SK-N-DZ (cell line): Measurements from ENCODE around the gene IL4R.
"Not testable (repeated sequence)": the region's sequence is repeated elsewhere in the genome, so short reads cannot be mapped to it uniquely, and the experiment has no call there.

Experiments
- DNase-seq: peaks from one replicate; pipeline ENCODE4 v3.0.0-alpha.2; 2015; ENCODE audit warnings: low spot score

The IL4R gene

DNA sequence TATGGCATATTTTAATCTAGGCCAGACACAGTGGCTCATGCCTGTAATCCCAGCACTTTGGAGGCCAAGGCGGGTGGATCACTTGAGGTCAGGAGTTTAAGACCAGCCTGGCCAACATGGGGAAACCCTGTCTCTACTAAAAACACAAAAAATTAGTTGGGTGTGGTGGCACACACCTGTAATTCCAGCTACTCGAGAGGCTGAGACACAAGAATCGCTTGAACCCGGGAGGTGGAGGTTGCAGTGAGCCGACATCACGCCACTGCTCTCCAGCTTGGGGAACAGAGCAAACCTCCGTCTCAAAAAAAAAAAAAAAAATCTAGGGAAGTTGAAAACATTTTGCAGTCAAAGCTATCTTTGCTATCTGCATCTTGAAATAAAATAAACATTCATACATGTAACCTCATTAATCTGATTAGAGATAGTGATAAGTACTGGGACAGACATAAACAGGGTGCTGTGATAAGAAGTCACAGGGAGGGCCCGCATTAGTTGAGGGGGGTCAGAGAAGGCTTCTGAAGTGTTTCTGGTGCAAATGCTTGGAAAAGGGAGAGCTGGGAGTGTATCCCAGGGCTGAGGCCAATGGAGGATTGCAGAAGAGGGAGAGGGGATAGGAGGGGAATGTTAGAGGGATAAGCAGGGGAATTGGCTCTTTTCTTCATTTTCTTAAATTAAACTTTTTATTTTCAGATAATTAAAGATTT, 15.8 kb downstream of the IL4R start:
- not testable (repeated sequence) for DNase-seq

DNA sequence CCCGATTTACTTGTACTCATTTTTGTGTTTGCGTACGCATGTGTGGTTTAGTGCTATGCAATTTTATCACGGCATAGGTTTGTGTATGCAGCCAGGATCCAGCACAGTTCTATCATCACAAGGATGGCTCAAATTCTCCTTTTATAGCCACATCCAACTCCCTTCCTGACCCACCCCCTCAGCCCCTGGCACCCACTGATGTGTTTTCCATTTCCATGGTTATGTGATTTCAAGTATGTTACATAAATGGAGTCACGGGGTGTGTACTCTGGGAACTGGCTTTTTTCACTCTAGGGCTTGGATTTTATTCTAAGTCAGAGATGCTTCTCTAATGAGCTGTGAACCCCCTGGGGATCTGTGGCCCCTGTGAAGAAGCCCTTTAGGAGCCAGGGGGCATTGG, 16.8 kb downstream of the IL4R start:
- DNase-seq = no peak

DNA sequence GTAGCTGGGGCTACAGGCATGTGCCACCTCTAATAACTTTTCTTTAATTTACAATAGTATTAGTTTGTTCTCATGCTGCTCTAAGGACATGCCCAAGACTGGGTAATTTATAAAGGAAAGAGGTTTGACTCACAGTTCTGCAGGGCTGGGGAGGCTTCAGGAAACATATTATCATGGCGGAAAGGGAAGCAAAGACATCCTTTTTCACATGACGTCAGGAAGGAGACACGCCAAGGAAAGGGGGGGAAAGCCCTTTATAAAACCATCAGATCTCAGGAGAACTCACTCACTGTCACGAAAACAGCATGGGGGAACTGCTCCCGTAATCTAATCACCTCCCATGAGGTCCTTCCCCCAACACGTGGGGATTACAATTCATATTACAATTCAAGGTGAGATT, 18.3 kb downstream of the IL4R start:
- no peak for DNase-seq

DNA sequence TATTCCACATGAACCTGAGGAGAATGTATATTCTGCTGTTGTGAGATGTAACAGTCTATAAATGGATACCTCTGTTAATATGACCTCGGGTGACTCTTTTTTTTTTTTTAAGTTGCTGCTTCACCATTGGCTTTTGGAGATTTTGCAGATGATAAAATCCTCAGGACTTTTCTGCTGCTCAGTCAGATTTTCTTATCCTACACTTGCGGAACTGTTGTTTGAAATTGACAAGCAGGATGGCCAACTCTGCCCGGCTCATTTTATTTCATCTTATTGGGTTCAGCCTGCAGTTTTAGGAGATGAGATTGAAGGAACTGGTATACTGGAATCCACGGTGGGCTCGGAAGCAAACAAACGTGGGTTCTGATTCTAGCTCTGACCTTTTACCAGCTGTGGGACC, 19.3 kb downstream of the IL4R start:
- DNase-seq = no peak

DNA sequence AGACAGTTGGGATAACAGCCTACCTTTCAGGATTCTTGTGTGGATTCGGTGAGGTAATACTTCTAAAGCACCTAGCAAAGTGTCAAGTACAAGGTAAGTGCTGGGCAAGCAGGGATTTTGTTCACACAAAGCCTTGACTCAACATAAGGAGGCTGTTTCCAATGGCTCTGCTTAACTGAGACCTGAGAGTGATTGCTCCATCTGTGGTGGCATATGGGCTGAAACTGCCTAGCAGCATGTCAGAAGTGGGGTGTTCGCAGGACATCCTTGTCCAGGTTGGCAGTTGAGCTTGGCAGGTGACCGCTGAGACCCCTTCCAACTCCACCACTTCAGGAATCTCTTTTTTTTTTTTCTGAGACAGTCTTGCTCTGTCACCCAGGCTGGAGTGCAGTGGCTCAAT, 19.8 kb downstream of the IL4R start:
- no peak for DNase-seq

DNA sequence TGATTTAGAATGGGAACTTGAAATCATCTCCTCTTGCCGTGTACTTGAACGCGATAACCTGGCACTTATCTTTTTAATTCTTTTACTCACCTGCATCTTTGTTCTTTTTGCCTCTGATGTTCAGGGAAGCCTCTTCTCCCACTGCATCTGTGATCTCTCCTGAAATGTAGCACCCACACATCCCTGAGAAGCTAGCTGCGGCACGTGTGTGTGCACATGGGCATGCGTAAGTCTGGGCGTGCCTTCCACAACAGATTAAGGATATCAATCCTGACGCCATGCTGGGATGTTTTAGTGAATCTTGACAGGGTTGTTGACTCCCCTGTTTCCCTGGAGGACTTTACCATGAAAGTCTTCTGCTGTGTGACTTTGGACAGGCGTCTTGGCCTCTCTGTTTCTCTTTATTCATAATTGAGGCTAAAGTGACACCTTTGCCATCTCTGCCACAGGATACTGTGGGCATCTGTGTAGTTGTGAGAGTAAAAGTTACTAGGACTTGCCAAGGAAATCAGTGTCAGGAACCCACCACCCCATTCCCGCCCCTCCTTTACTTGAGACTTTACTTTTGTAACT, 20.5 kb downstream of the IL4R start:
- no peak for DNase-seq

DNA sequence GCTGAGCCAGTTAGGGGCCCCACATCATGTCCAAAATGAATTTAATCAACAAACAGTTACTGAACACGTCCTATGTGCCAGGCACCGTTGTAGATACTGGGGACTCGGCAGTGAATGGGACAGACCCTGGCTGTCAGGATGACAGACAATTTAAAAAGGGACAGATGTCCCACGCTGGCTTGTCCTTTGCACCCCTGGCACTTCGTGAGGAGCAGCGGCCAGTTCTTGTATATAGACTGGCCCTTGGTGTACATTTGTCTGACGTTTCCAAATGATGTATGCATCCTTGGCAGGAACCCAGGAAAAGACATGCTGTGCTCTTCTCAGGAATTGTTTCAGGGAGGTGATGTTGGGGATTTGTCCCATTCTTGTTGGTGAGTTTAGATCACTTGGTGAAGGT, 21.1 kb downstream of the IL4R start:
- no peak for DNase-seq

DNA sequence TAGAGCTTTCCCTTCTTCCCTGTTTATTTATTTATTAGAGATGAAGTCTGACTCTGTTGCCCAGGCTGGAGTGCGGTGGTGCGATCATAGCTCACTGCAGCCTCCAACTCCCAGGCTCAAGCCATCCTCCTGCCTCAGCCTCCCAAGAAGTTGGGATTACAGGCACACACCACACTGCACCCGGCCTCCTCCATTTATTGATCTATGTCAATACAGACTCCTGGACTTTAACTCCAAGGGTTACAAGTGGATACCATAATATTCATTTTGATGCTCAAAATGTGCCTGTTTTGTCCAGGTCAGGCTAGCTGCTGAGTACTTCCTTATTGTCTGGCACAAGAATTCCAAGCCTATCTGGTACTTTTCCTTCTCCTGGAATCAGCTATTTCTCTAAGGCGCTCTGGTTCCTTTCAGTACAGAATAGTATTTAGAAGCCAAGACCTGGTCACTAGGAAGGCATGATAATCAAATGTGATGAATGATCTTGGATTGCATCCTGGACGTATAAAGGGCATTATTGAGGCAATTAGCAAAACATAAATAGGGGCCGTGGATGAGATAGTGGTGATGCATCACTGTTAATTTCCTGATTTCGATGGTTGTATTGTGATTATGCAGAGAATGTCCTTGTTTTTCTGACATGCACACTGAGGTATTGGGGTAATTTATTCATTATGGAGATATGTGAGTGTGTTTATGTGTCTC, 21.7 kb downstream of the IL4R start:
- DNase-seq = no peak

DNA sequence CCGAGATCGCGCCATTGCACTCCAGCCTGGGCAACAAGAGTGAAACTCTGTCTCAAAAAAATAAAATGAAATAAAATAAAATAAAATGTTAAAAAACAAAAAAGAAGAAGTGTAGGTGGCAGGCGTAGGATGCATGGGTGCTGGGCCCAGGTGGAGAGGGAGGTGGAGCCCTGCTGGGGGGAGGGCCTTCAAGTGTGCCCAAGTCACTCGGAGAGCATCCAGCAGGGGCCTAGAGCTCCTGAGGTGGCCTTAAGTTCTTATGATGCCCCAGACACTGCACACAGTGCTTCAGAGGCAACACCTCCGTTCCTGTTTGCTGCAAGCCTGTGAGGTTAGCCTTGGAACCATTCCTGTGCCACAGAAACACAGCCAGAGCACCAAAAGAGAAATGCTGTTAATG, 23.2 kb downstream of the IL4R start:
- no peak for DNase-seq

DNA sequence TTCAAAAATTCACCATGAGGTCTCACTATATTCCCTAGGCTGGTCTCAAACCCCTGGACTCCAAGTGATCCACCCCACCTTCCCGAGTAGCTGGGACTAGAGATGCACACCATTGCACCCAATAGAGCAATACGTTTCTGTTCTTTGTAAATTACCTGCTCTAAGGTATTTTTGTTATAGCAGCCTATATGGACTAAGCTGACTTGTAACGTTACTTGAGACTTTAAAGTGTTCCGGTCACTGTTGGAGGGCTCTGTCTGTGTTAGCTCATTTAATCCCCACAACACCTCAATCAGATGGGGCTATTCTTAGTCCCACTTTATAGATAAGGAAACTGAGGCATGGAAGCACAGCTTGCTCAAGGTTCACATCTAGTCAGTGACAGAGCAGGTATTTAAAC, 25.4 kb downstream of the IL4R start:
- DNase-seq = no peak

DNA sequence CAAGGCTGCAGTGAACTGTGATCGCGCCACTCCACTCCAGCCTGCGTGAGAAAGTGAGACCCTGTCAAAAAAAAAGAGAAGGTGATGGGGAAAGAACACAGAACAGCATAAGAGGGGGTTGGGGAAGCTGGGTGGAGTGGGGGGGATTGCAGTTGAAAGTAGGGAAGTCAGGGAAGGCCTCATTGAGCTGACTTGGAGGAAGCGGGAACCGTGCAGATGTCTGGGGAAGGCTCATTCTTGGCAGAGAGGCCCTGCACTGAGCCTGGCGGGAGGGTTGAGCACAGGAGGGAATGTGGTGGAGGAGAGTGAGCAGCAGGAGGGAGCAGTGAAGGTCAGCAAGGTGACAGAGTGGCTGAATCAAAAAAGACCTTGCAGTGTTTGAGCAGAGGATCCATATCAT, 26.9 kb downstream of the IL4R start:
- DNase-seq = no peak

DNA sequence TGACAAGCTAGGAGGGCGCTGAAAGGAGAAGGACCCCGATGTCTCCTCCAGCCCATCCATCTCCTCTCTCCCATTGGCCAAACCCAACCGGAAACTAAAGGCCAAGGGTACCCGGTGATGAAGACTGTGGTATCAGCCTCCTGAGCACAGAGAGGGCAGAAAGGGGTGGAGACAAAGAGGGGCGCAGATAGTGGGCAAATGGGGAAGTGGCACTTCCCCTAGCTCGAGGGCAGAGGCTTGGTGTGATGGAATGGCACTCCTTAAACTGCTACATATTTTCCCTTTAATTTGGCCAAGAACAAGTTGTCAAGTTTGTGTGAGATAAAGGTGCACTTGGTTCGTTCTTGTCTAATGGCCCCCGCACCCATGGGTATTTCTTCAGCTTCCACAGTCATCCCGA, 27.8 kb downstream of the IL4R start:
- DNase-seq = no peak

DNA sequence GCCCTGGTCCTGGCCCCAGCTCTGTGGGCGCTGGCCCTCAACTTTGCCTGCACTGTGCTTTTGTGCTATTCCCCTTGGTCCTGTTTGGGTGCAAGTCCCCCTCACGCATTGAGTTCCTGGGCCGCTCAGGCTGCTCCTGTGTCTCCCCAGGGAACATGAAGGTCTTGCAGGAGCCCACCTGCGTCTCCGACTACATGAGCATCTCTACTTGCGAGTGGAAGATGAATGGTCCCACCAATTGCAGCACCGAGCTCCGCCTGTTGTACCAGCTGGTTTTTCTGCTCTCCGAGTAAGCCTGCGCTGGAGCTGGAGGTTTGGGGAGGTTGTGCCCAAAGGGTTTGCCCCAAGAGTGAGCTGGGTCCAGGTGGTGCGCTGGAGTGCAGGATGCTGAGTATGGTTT, 28.2 kb downstream of the IL4R start:
- no peak for DNase-seq

DNA sequence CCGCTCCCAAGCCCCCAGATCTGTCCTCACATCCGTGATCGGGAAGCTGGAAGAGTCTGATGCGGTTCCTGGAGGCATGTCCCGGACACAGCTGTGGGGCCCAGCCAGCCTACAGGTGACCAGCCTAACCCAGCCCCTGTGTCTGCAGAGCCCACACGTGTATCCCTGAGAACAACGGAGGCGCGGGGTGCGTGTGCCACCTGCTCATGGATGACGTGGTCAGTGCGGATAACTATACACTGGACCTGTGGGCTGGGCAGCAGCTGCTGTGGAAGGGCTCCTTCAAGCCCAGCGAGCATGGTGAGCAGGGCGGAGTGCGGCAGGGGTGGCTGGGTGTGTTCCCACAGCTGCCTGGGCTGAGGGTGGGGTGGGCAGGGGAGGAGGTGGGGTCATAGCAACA, 30.9 kb downstream of the IL4R start:
- no peak for DNase-seq

DNA sequence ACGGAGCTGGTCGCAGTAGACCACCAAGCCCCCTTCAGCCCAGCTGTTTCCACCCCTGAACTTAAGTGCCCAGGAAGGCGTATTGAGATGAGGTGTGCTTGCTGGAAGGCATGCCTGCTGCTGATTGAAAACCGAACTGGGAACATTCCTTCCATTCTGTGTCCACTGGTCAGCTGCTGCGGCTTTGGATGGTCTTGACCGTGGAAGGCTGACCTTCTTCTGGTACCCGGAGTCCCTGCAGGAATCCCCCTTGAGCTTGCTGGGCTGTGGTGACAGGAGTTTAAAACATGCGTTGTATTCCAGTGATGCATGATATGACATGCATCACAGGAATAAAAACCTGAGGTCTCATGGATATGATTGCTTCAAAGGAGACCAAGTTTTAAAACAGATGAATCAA, 31.4 kb downstream of the IL4R start:
- DNase-seq = no peak

DNA sequence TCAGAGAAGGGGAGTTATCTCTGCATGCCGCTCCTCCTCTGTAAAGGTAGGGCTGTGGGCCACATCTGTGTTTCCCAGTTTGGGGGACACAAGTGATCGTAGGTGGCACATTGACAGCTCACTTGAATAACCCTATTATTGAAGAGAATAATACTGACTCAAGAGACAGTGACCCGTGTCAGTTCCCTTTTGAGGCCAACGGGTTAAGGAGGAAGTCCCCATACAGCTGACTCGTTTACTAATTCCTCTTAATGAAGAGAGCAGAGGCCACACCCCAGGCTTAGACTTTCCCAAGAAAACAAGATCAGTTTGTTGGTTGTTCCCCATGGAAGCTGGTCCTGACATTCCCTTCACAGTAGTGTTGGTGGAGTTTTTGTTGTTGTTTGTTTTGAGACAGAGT, 33.0 kb downstream of the IL4R start:
- DNase-seq = no peak

DNA sequence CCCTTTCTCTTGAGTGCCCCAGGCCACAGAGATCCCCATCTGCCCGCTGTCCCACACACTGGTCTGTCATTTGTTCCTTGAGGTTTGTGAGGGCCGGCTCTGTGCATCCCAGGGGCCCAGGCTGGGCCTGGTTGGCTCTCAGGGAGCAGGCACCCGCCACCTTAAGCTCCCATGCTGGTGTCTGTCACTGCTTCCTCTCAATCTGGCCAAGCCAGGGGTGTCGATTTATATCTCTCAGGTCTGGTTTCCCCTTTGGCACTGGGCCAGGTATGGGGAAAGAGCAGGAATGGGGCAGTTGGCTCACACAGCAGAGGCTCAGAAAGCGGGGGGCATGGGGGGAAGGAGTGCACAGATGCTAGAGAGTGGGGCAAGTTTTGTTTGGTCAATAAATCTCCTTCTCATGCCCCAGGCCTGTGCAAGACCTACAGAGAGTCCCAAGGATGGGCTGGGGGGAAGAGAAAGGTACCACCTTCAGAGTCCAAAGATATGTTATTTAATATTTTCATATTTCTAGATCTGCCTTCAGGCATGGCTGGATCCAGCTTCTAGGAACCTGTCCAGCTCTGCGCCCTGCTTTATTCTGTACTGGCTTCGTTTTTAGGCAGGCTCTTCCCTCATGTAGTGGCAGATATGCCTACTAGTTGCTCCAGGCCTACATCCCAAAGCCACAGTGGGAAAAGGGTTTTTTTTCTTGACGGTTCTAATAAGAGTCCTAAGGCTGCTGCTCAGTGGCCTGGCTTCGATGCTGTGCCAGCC, 34.3 kb downstream of the IL4R start:
- peak; percentile 57 for DNase-seq

DNA sequence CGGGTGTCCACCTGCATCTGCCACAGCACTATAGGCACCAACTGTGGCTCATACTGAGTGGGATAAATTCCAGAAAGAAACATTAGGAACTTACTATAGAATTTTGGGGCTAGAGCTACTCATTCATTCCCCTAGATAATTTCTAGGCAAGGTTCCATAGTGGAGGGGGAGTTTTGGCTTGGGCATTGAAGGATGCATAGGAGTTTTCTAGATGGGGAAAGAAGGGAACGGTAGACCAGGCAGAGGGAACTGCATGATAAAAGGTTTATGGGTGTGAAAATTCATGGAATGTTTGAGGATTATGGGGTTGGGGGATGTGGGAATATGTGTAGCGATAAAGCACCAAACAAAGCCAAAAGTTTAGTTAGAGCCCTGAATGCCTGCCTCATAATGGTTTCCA, 35.5 kb downstream of the IL4R start:
- DNase-seq = no peak

DNA sequence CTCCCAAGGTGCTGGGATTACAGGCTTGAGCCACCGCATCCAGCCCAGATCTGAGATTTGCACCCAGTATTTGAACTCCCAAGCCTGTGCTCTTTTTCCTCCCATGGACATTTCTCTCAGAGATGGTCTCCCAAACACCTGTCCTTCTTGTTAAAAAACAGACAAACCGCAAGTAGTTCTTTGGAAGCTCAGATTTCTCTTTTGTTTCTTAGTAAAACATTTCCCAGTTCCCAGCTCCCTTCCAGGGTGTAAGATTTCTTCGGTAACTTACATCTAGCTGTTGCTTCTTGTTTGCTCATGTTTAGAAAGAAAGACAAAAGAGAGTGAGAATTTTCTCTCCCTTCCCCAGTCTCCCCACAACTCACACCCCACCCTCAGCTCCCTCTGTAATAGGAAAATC, 36.2 kb downstream of the IL4R start:
- no peak for DNase-seq

DNA sequence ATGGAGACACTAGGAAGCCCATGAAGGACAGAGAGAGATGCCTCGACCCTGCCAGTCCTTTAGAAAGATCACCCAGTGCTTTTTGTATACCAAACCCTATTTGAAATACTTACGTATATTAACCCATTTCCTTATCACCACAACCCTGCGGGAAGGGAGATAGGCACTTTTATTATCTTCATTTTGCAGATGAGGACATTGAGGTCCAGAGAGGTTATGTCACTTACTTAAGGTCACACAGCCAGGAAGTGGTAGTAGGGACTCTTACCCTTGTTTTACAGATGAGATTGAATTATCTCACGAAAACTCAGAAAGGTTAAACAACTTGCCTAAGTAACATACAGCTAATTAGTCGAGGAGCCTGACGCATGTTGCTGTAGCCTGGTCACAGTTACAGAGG, 38.2 kb downstream of the IL4R start:
- DNase-seq = no peak

DNA sequence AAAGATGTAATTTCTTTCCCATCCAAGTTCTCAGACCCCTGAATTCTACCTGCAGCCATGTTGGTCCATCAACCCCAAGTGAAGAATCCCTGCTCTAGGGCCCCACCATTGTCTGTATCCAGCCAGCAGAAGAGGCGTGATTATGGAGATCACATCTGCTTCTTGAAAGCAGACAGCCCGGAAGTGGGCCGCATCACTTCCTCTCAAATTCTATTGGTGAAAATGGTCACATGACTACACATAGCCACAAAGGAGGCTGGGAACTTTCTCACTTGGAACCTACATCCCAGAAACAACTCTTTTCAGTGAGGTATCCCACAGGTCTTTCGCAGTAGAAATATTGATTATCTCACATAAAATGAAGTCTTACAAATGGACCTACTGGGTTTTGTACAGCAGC, 40.1 kb downstream of the IL4R start:
- DNase-seq = no peak

DNA sequence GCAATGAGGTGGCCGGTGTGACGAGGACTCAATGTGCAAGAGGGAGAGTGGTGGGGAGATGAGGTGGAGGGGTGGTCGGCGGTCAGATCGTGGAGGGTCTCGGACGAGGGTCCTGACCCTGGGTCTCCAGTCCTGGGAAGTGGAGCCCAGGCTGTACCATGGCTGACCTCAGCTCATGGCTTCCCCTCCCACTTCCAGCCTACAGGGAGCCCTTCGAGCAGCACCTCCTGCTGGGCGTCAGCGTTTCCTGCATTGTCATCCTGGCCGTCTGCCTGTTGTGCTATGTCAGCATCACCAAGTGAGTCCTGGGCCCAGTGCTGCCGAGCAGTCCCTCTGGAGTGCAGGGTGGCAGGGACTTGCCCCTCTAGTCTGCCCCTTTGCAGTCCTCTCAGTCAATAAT, 41.8 kb downstream of the IL4R start:
- DNase-seq = no peak

DNA sequence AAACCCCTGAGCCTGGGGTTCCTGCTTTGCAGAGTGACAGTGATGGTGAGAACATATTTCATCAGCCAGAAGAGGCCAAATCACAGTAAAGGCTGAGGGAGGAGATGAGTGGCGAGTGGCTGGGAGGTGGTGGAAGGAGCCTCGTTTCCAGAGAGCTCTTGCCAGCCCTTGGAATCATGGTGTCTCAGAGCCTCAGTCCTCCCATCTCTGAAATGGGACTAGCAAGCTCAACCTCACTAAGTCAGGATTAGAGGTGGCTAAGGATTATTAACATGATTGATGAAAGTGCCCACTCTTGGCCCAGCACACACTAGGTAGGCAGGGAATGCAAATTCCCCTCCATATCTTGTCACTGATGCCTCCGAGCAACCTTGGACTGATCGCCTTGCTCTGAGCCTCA, 43.0 kb downstream of the IL4R start:
- no peak for DNase-seq
